ENCODE measurements around the gene CENPX. TPM values are rescaled to one million over a fixed set of nuclear protein-coding genes. Genes with fewer than 3 reads are reported as not detected.

CENPX gene
- total RNA-seq, 2 experiments from 2014 or later, result 80.2 to 91.3 TPM

DNA sequence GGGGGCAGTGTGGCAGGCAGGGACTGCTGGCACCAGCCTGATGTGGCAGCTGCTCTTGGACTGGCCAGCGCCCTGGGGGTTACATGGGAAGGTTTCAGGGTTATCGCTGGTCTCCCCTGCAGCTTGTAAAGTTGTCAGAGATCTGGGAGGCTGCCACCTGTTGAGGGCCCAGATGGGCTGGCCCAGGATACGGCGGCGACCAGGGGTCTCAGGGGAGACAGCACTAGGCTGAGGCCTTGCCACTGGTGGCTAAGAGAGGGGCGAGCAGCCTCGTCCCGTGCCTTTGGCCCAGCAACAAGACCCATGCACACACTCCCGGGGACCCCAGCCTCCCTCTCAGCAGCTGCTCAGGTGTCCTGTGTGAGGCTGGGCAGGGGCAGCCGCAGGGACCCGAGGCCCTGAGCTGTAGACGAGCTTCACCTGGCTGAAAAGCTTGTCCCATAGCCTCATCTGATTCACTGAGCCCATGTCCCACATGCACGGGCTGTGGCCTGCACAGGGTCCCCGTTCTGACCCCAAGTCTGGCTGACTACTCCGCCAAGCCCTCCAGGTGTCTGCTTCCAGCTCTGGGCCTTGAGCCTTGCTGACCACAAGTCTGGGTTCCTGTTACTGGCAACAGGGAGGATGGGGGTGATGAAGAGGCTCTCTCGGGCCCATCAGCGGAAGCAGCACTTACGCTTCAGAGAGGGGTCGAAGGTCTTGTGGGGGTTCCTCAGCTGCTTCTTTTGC lies 36.8 kb upstream of the CENPX start:
- ATAC-seq (no peak), DNase-seq (no peak)
- H3K4me3 Mint-ChIP-seq, result no peak overlapping the region
- no peaks in the 10 kb centered on the region for H3K27me3 Mint-ChIP-seq
- H3K4me1 Mint-ChIP-seq, result peaks cover 12% of the 10 kb centered on the region
- H3K27ac Mint-ChIP-seq, result no peak overlapping the region
- no peaks in the 10 kb centered on the region for H3K9me3 Mint-ChIP-seq (ENCODE audit: low read depth)
- H3K36me3 Mint-ChIP-seq, result peaks cover 3% of the 10 kb centered on the region
- CTCF ChIA-PET, result no interaction called here

GRCh38 chr17:82058855-82059249 lies 36.2 kb upstream of the CENPX start:
- ATAC-seq (no peak), DNase-seq (no peak)
- H3K4me1 Mint-ChIP-seq, result peaks cover 7% of the 10 kb centered on the region
- H3K36me3 Mint-ChIP-seq, result peaks cover 3% of the 10 kb centered on the region
- no peaks in the 10 kb centered on the region for H3K27me3 Mint-ChIP-seq
- H3K4me3 Mint-ChIP-seq, result no peak overlapping the region
- no peak overlapping the region for H3K27ac Mint-ChIP-seq
- CTCF ChIA-PET, result no interaction called here
- no peaks in the 10 kb centered on the region for H3K9me3 Mint-ChIP-seq (ENCODE audit: low read depth)

GRCh38 chr17:82058230-82058854 lies 35.7 kb upstream of the CENPX start:
- Mint-ChIP-seq H3K36me3 (peaks cover 3% of the 10 kb centered on the region), H3K4me3 (no peak overlapping the region), H3K27ac (no peak overlapping the region), H3K4me1 (peaks cover 11% of the 10 kb centered on the region), H3K9me3 (ENCODE audit: low read depth) (no peaks in the 10 kb centered on the region), H3K27me3 (no peaks in the 10 kb centered on the region)
- no peak for ATAC-seq
- no peak for DNase-seq
- CTCF ChIA-PET, result no interaction called here

GRCh38 chr17:82056729-82057621 lies 34.3 kb upstream of the CENPX start:
- Mint-ChIP-seq H3K4me3 (no peak overlapping the region), H3K9me3 (ENCODE audit: low read depth) (no peaks in the 10 kb centered on the region), H3K4me1 (peaks cover 18% of the 10 kb centered on the region), H3K27ac (no peak overlapping the region), H3K36me3 (peaks cover 3% of the 10 kb centered on the region), H3K27me3 (no peaks in the 10 kb centered on the region)
- no peak for ATAC-seq
- CTCF ChIA-PET, result interaction anchor here (1.5 kb wide), 1 partner anchor 26 kb away, joined by 4 read pairs; no protein-coding TSS in a partner anchor
- DNase-seq, result no peak

DNA sequence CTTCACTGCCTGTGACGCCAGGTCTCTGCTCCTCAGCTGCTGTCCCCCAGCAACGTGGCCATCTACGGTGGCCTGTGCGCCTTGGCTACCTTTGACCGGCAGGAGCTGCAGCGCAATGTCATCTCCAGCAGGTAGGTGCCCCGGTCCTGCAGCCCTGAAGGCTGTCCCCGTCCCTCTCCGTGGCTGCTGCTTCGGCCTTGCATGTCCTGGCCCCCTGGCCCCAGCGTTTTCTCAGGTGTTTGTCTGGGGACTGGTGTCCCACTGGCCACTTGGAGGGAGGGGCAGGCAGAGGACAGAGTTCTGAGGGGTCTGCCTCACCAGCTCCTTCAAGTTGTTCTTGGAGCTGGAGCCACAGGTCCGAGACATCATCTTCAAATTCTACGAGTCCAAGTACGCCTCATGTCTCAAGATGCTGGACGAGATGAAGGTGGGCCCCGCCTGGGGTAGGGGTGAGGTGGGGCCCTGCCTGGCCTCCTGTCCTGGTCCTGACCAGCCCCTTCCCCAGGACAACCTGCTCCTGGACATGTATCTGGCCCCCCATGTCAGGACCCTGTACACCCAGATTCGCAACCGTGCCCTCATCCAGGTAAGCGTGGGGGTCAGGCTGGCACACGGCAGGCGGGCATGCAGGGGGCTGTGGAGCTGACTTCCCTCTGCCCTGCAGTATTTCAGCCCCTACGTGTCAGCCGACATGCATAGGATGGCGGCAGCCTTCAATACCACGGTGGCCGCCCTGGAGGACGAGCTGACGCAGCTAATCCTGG lies 33.5 kb upstream of the CENPX start:
- H3K9me3 Mint-ChIP-seq (ENCODE audit: low read depth), result no peaks in the 10 kb centered on the region
- H3K36me3 Mint-ChIP-seq, result peaks cover 3% of the 10 kb centered on the region
- no peak for ATAC-seq
- H3K27ac Mint-ChIP-seq, result no peak overlapping the region
- no peaks in the 10 kb centered on the region for H3K27me3 Mint-ChIP-seq
- no peak for DNase-seq
- peaks cover 18% of the 10 kb centered on the region for H3K4me1 Mint-ChIP-seq
- CTCF ChIA-PET, result interaction anchor here (1.5 kb wide), 1 partner anchor 26 kb away, joined by 4 read pairs; no protein-coding TSS in a partner anchor
- no peak overlapping the region for H3K4me3 Mint-ChIP-seq

- Mint-ChIP-seq H3K4me3 (no peak overlapping the region), H3K27me3 (no peaks in the 10 kb centered on the region), H3K4me1 (peaks cover 25% of the 10 kb centered on the region), H3K36me3 (peaks cover 3% of the 10 kb centered on the region), H3K27ac (no peak overlapping the region), H3K9me3 (ENCODE audit: low read depth) (no peaks in the 10 kb centered on the region)
- CTCF ChIA-PET, result interaction anchor here (1.5 kb wide), 1 partner anchor 25 kb away, joined by 4 read pairs; no protein-coding TSS in a partner anchor
- ATAC-seq (no peak), DNase-seq (no peak)
Measured at GRCh38 chr17:82055023-82055964, 32.6 kb upstream of the CENPX start.

DNA sequence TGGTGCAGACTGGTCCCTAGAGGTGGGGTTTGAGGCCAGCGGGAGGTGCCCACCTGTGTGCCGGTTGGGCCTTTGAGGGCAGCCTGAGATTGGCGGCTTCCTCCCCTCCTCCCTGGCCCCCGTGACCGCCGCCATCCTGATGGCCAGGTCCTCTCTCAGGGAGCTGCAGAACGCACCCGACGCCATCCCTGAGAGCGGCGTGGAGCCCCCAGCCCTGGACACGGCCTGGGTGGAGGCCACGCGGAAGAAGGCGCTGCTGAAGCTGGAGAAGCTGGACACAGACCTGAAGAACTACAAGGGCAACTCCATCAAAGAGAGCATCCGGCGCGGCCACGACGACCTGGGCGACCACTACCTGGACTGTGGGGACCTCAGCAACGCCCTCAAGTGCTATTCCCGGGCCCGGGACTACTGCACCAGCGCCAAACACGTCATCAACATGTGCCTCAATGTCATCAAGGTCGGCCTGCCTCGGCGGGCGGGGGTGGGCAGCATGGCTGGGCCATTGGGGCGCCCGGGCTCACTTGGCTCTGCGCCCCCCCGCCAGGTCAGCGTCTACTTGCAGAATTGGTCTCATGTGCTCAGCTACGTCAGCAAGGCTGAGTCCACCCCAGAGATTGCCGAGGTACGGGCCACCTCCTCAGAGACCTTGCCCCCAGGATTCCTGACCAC lies 31.8 kb upstream of the CENPX start:
- CTCF ChIA-PET, result interaction anchor here (1.1 kb wide), 1 partner anchor 17 kb away, joined by 5 read pairs; the partner anchor contains the start of gene DCXR
- no peak overlapping the region for H3K27ac Mint-ChIP-seq
- no peaks in the 10 kb centered on the region for H3K9me3 Mint-ChIP-seq (ENCODE audit: low read depth)
- DNase-seq (no peak), ATAC-seq (no peak)
- H3K27me3 Mint-ChIP-seq, result no peaks in the 10 kb centered on the region
- H3K4me3 Mint-ChIP-seq, result no peak overlapping the region
- H3K4me1 Mint-ChIP-seq, result peaks cover 28% of the 10 kb centered on the region
- H3K36me3 Mint-ChIP-seq, result peaks cover 3% of the 10 kb centered on the region

- Mint-ChIP-seq H3K36me3 (peaks cover 3% of the 10 kb centered on the region), H3K9me3 (ENCODE audit: low read depth) (no peaks in the 10 kb centered on the region), H3K4me1 (peaks cover 28% of the 10 kb centered on the region), H3K4me3 (peak overlapping the region; percentile 83), H3K27me3 (no peaks in the 10 kb centered on the region), H3K27ac (no peak overlapping the region)
- ATAC-seq (no peak), DNase-seq (no peak)
- CTCF ChIA-PET, result interaction anchor here (1.1 kb wide), 1 partner anchor 16 kb away, joined by 5 read pairs; the partner anchor contains the start of gene DCXR
Measured at GRCh38 chr17:82053556-82054263, 31.0 kb upstream of the CENPX start.

- H3K27ac Mint-ChIP-seq, result no peak overlapping the region
- ATAC-seq (no peak), DNase-seq (no peak)
- H3K4me3 Mint-ChIP-seq, result peak overlapping the region; percentile 83
- H3K36me3 Mint-ChIP-seq, result peaks cover 3% of the 10 kb centered on the region
- peaks cover 28% of the 10 kb centered on the region for H3K4me1 Mint-ChIP-seq
- CTCF ChIA-PET, result no interaction called here
- no peaks in the 10 kb centered on the region for H3K27me3 Mint-ChIP-seq
- no peaks in the 10 kb centered on the region for H3K9me3 Mint-ChIP-seq (ENCODE audit: low read depth)
Measured at GRCh38 chr17:82053130-82053529, 30.5 kb upstream of the CENPX start.

- ATAC-seq (no peak), DNase-seq (no peak)
- H3K4me3 Mint-ChIP-seq, result peak overlapping the region; percentile 83
- H3K4me1 Mint-ChIP-seq, result peaks cover 28% of the 10 kb centered on the region
- CTCF ChIA-PET, result interaction anchor here (1.0 to 2.8 kb wide), 3 partner anchors 15 to 30 kb away, joined by 3 to 11 read pairs (median 3); partner anchors contain the start of genes CENPX, DCXR, LRRC45 and RAC3
- no peaks in the 10 kb centered on the region for H3K9me3 Mint-ChIP-seq (ENCODE audit: low read depth)
- no peaks in the 10 kb centered on the region for H3K27me3 Mint-ChIP-seq
- H3K36me3 Mint-ChIP-seq, result peaks cover 3% of the 10 kb centered on the region
- peak overlapping the region; percentile 52 for H3K27ac Mint-ChIP-seq
Measured at GRCh38 chr17:82052638-82053059, 30.0 kb upstream of the CENPX start.

Data from activated CD8-positive, alpha-beta memory T cell treated with anti-CD3 and anti-CD28 coated beads, Interleukin-2, amount 10 ng/mL, durations not matched to agents 7 days and 5 days (primary cell).